SK-N-SH (cell line): ENCODE results near the gene LACTB.

Experiments used
- EP300 ChIP-seq, 2 experiments: IDR thresholded peaks; 2 replicates each; pipeline versions ENCODE4 v1.4.0 to v1.6.1; 2012; ENCODE audit warnings: borderline replicate concordance in 1 of 2, low read depth in 1 of 2, low read length in 1 of 2
- GABPA ChIP-seq: IDR thresholded peaks from 2 replicates; pipeline ENCODE4 v1.4.0; 2012; ENCODE audit warnings: low read depth, mild to moderate bottlenecking
- TF ChIP-seq, protein P1 (sequence below): fragments of 200-600 bp; sonication (generic); IDR thresholded peaks from 2 replicates; pipeline ENCODE4 v1.6.1; 2017; ENCODE audit warnings: antibody characterized with exemption, mild to moderate bottlenecking, moderate library complexity

DNA sequence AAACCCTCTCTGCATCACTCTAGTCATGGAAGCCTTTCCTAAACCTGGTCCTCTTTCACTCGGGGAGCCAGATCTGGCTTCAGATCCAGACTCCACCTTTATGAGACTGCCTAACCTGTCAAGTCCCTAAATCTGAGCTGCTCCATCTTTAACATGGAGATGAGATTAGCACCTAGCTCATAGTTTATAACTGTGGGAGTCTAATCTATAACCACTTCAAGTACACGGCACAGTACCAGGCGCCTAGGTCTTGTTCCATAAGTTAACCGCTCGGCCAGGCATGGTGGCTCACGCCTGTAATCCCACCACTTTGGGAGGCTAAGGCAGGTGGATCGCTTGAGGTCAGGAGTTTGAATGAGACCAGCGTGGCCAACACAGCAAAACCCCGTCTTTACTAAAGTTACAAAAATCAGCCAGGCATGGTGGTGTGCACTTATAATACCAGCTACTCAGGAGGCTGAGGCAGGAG, 48.8 kb upstream of the LACTB start:
- TF ChIP-seq, protein P1, sequence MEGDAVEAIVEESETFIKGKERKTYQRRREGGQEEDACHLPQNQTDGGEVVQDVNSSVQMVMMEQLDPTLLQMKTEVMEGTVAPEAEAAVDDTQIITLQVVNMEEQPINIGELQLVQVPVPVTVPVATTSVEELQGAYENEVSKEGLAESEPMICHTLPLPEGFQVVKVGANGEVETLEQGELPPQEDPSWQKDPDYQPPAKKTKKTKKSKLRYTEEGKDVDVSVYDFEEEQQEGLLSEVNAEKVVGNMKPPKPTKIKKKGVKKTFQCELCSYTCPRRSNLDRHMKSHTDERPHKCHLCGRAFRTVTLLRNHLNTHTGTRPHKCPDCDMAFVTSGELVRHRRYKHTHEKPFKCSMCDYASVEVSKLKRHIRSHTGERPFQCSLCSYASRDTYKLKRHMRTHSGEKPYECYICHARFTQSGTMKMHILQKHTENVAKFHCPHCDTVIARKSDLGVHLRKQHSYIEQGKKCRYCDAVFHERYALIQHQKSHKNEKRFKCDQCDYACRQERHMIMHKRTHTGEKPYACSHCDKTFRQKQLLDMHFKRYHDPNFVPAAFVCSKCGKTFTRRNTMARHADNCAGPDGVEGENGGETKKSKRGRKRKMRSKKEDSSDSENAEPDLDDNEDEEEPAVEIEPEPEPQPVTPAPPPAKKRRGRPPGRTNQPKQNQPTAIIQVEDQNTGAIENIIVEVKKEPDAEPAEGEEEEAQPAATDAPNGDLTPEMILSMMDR: no peak
- TF ChIP-seq GABPA (no peak), EP300 (IDR thresholded peaks at IDR 0.05; ENCODE audit: borderline replicate concordance in 1 of 2, low read depth in 1 of 2, low read length in 1 of 2) (no peak)
